Activated CD8-positive, alpha-beta memory T cell treated with anti-CD3 and anti-CD28 coated beads for 36 hours (primary cell): ENCODE results near the gene SDHAF1. TPM values are rescaled to one million over a fixed set of nuclear protein-coding genes. Genes with fewer than 3 reads are reported as not detected.
"Not testable (repeated sequence)": the region's sequence is repeated elsewhere in the genome, so short reads cannot be mapped to it uniquely, and the experiment has no call there.

Experiments used
- CTCF ChIA-PET: fragments of 350-600 bp; sonication (Branson Sonifier 250); formaldehyde crosslinking; loops from one replicate; lab custom pipeline; 2021; ENCODE audit warnings: antibody characterized with exemption; lab: Charles Lee
- POLR2A ChIA-PET: fragments of 350-600 bp; sonication (Branson Sonifier 250); formaldehyde crosslinking; loops from one replicate; lab custom pipeline; 2021; ENCODE audit warnings: antibody characterized with exemption; lab: Charles Lee
- total RNA-seq, 2 experiments: library from RNA; stranded (reverse); gene quantifications; one replicate each; pipeline ENCODE4 v1.2.3, GENCODE V29; 2021

SDHAF1 gene
- total RNA-seq, 2 experiments from 2014 or later, result 22.6 to 26.0 TPM

GRCh38 chr19:35980997-35981396 lies 14.0 kb upstream of the SDHAF1 start:
- CTCF ChIA-PET, POLR2A ChIA-PET: not testable (repeated sequence)

DNA sequence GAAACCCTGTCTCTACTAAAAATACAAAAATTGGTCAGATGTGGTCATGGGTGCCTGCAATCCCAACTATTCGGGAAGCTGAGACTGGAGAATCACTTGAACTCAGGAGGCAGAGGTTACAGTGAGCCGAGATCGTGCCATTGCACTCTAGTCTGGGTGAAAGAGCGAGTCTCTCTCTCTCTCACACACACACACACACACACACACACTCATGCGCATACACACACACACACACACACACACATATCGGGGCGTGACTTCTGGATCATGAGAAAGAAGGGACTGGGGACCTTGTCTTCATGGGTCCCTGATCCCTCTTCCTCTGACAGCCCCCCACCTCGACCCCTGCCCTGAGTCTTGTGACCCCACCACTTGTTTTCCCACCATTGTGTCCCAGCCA lies 11.8 kb upstream of the SDHAF1 start:
- POLR2A ChIA-PET, result no interaction called here
- CTCF ChIA-PET, result interaction anchor here (0.9 kb wide), 1 partner anchor 25 kb away, joined by 3 read pairs; no protein-coding TSS in a partner anchor

DNA sequence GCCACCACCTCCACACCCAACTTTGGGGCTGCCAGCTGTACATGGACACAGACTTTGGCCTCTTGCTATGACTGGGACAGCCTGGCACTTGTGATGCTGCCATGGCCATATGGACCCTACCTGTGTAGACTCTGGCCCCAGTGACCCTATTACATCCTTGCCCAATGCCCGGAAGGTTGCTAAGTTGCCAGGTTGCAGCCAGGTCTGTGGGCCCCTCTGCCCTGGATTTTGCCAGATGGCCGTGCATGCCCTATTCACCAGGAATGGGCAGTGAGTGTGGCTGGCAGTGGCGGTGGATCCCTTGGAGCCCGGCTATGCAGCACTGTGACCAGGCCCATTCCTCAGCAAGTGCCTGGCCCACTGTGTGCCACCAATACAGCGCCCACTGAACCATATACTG lies 8.9 kb upstream of the SDHAF1 start:
- POLR2A ChIA-PET, result no interaction called here
- CTCF ChIA-PET, result no interaction called here

- POLR2A ChIA-PET, result no interaction called here
- CTCF ChIA-PET, result no interaction called here
These were observed 8.1 kb upstream of the SDHAF1 start for GRCh38 chr19:35986664-35987570.

- CTCF ChIA-PET, result no interaction called here
- POLR2A ChIA-PET, result no interaction called here
These were observed 7.5 kb upstream of the SDHAF1 start for GRCh38 chr19:35987571-35987896.

- POLR2A ChIA-PET, result no interaction called here
- CTCF ChIA-PET, result interaction anchor here (1.1 kb wide), 1 partner anchor 72 kb away, joined by 5 read pairs; no protein-coding TSS in a partner anchor
These were observed 6.2 kb upstream of the SDHAF1 start for GRCh38 chr19:35988824-35989223.

- ChIA-PET POLR2A (no interaction called here), CTCF (no interaction called here)
These were observed 4.8 kb upstream of the SDHAF1 start for GRCh38 chr19:35990156-35990555.

- ChIA-PET POLR2A (no interaction called here), CTCF (interaction anchor here (0.7 kb wide), 1 partner anchor 134 kb away, joined by 3 read pairs; no protein-coding TSS in a partner anchor)
These were observed 3.9 kb upstream of the SDHAF1 start for GRCh38 chr19:35990771-35991730.

DNA sequence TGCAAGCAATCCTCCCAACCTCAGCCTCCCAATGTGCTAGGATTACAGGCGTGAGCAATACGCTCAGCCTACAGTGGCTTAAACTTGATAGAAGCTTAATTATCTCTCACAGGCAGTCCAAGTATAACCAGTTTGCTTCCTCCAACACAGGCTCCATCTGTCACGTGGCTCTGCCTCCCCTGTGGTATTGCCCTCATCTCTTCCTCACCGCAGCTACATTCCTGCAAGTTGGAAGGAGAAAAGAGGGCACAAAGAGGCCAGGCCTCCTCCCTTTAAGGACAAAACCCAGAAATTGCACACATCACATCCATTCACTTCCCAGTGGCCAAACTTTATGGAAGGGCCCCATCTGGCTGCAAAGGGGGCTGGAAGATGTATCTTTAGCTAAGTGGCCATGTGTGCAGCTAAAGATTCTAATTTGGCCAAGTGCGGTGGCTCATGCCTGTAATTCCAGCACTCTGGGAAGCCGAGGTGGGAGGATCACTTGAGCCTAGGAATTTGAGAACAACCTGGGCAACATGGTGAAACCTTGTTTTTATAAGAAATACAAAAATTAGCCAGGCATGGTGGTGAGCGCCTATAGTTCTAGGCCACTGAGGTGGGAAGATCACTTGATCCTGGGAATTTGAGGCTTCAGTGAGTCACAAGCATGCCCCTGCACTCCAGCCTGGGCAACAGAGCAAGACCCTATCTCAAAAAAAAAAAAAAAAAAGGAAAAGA lies 3.1 kb upstream of the SDHAF1 start:
- ChIA-PET POLR2A (no interaction called here), CTCF (interaction anchor here (0.7 kb wide), 1 partner anchor 133 kb away, joined by 3 read pairs; no protein-coding TSS in a partner anchor)

DNA sequence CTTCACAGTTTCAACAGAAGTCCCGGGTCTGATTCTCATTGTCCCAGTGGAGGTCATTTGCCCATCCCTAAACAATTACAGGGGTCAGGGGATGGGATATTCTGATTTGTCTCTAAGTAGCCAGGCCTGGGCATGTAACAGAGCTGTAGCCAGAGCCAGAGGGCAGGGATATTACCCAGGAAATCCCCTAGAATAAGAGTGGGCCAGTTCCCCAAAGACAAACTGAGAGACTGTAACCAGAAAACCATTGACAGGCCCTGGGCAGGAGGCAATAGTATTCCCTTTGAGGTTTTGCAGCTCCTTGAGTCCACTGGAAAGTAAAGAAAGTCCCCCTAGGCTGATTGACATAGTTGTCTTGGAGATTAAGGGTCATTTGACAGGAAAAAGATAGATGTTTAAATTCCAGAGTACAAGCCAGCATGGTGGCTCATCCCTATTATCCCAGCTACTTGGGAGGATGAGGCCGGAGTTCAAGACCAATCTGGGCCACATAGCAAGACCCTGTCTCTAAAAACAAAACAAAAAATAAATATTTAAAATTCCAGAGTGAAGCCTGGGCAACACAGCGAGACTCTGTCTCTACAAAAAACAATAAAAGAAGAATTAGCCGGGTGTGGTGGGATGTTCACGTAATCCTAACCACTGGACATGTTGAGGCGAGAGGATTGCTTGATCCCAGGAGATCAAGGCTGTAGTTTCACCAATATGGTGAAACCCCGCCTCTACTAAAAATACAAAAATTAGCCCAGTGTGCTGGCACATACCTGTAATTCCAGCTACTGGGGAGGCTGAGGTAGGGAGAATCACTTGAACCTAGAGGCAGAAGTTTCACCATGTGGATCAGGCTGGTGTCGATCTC lies 1.9 kb upstream of the SDHAF1 start:
- CTCF ChIA-PET, result interaction anchor here (1.0 to 2.4 kb wide), 2 partner anchors 46 to 62 kb away, joined by 4 to 6 read pairs; no protein-coding TSS in a partner anchor
- POLR2A ChIA-PET, result interaction anchor here (0.6 kb wide), 1 partner anchor 43 kb away, joined by 5 read pairs; no protein-coding TSS in a partner anchor

- POLR2A ChIA-PET, result interaction anchor here (0.6 kb wide), 1 partner anchor 242 kb away, joined by 3 read pairs; no protein-coding TSS in a partner anchor
- CTCF ChIA-PET, result interaction anchor here (1.0 to 2.4 kb wide), 2 partner anchors 47 to 63 kb away, joined by 4 to 6 read pairs; no protein-coding TSS in a partner anchor
These were observed 927 bp upstream of the SDHAF1 start for GRCh38 chr19:35993923-35994598.

- ChIA-PET POLR2A (no interaction called here), CTCF (interaction anchor here (0.6 kb wide), 1 partner anchor 166 kb away, joined by 3 read pairs; no protein-coding TSS in a partner anchor)
These were observed 1.8 kb downstream of the SDHAF1 start for GRCh38 chr19:35996777-35997176.

DNA sequence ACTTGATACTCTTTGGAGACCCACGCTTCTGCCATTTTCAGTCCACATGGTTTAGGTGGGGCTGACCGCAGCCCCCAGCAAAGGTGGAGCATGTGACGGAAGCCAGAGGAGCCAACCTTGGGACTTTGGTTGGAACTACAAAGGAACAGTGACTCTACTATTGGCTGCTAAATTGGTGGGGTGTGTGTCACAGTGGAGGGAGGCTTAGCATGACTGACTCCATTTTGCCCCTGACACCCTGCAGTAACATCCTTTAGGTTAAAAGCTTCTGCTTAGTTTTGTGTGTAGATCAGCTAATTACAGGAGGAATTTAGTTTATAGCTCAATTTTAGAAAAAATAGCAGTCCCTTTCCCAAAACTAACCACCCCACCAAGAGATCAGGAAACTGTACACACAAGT lies 6.6 kb downstream of the SDHAF1 start:
- ChIA-PET CTCF (no interaction called here), POLR2A (no interaction called here)

DNA sequence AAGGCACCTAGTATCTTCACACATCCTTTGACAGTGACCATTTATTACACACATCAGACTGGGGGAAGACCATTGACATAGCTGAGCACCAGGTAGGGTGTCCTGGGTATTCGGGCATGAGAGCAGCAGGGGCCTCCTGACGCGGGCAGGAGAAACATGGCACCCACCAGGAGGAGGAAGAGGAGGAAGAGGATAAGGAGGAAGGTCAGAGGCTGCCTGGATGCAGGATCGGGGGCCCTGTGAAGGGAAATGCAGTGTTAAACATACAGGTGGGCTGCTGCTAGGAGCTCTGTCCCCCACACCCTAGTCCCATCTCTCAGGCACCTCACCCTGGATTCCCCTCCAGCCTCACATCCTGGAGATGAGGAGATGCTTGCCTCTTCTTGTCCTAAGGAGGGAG lies 8.3 kb downstream of the SDHAF1 start:
- POLR2A ChIA-PET, result no interaction called here
- CTCF ChIA-PET, result interaction anchor here (1.3 kb wide), 1 partner anchor 125 kb away, joined by 3 read pairs; no protein-coding TSS in a partner anchor

- ChIA-PET POLR2A (no interaction called here), CTCF (interaction anchor here (0.6 kb wide), 1 partner anchor 60 kb away, joined by 4 read pairs; no protein-coding TSS in a partner anchor)
These were observed 12.0 kb downstream of the SDHAF1 start for GRCh38 chr19:36006955-36007354.

DNA sequence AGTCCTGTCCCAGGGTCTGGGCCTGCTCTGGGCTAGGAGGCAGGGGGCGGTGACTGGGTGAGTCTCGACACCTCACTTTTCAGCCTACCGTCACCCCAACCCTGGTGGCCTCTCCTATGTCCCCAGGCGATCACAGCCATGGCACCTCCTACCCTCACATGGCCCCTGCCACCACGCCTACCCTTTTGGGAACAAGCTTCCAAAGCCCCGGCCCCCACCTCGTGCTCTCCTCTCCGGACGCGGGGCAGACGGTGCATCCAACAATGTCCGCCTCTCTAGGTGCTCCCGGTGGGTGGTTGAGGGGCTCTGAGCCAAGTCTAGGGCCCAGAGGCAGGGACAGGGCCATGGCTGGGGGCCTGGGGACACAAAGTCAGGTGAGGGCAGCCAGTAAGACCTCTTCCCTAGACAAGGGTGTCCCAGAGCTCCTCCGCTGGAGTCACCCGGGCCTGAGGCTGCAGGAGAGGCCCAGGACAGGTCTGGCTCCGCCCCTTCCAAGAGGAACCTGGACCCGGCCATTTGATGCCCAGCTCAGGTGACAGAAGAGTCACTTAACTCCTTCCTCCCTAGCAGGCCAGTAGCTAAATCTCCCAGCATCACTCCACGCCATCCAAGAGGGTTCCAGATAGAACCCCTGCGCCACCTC lies 13.5 kb downstream of the SDHAF1 start, which contains the start of gene SYNE4:
SYNE4 (minus strand) TSS at position 478 of the 643 bp plus-strand sequence; CDS start at position 346, 132 bp downstream.
- ChIA-PET POLR2A (interaction anchor here (1.7 kb wide), 1 partner anchor 13 kb away, joined by 6 read pairs; no protein-coding TSS in a partner anchor), CTCF (no interaction called here)
